ENCODE data around the gene DOLK. TPM values are rescaled to one million over a fixed set of nuclear protein-coding genes. Genes with fewer than 3 reads are reported as not detected.
"Not testable (repeated sequence)": the region's sequence is repeated elsewhere in the genome, so short reads cannot be mapped to it uniquely, and the experiment has no call there.

The DOLK gene
- total RNA-seq, result 6.4 TPM
- long read RNA-seq, transcript DOLK-201 (1 exons, 2,090 nt), result major isoform, 38 of 38 reads
- long read RNA-seq, partial matches to known transcripts, result 0 of 38 reads
- long read RNA-seq, other reads (novel, unspliced or antisense), result 0 of 38 reads

GRCh38 chr9:128947527-128948301, at the start of gene DOLK, which contains the start of gene NUP188:
Gene DOLK (minus strand): TSS chr9:128947603. CDS start chr9:128947303, 300 bp downstream.
Gene NUP188 (plus strand): TSS chr9:128947699. CDS start chr9:128947720, 21 bp downstream.
- DNase-seq (peak; percentile 98), ATAC-seq (ENCODE audit: poor library complexity) (peak; percentile 96)
- intact Hi-C loops (cut with DNase I), result no loop called here

DNA sequence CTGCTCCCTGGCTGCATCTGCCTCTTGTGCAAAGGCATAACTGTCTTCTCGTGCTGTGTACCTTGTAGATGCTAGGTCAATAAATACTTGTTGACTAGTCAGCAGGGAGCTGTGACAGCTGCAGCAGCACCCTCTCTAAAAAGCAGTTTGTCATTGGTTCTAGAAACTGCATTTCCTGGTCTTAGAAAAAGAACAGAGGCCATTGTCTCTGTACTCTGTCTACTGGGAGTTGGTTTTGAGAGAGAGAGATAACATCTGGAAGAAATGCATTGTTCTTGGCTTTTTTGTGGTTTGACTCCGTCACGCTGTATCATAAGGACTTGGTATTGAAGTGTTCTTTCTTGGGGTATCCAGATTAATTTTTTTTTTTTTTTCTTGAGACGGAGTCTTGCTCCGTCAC, 48.4 kb upstream of the DOLK start:
- intact Hi-C loops (cut with DNase I), result no loop called here
- no peak for DNase-seq
- no peak for ATAC-seq (ENCODE audit: poor library complexity)

GRCh38 chr9:128992995-128993394, 45.6 kb upstream of the DOLK start:
- intact Hi-C loops (cut with DNase I), result no loop called here
- no peak for ATAC-seq (ENCODE audit: poor library complexity)

GRCh38 chr9:128987805-128988204, 40.4 kb upstream of the DOLK start:
- intact Hi-C loops (cut with DNase I), result no loop called here
- ATAC-seq (ENCODE audit: poor library complexity), result no peak
- no peak for DNase-seq

More at GRCh38 chr9:128992995-128993394, 45.6 kb upstream of the DOLK start:
- no peak for DNase-seq

DNA sequence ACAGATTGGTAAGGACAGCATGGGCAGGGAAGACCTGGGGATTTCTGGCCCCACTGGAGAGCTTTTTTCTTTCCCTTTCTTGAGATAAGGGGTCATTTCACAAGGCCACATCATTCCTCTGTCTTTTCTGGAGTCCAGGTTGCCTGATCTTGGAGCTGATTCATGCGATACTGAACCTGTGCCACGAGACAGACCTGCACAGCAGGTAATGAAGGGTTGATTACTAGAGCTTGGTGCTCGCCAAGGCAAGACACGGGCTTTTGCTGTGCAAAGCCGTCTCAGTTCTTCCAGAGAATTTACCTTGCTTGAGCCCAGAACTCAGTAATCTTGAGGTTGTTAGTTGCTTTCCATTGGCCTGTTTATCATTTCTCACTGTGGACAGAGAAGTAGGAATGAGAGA, 39.3 kb upstream of the DOLK start:
- intact Hi-C loops (cut with DNase I), result no loop called here

GRCh38 chr9:128983536-128983935, 36.1 kb upstream of the DOLK start:
- intact Hi-C loops (cut with DNase I), result no loop called here
- ATAC-seq (ENCODE audit: poor library complexity), result no peak
- DNase-seq, result no peak

More for the DNA sequence above, 39.3 kb upstream of the DOLK start:
- no peak for DNase-seq
- no peak for ATAC-seq (ENCODE audit: poor library complexity)

DNA sequence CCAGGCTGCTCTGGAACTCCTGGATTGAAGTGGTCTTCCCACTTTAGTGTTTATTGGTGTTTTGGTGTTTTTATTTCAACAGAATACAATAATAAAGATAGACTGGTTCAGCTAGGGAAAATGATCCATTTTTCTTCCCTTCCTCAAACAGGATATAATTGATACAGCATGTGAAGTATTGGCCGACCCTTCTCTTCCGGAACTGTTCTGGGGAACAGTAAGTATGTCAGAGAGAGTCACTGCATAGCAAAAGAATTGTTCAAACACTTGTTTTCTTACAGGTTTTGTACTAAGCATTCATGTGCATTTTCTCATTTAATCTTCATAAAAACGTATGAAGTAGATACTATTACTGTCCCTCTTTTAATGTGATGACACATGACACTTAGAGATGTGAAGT, 31.7 kb upstream of the DOLK start:
- DNase-seq (no peak), ATAC-seq (ENCODE audit: poor library complexity) (no peak)
- intact Hi-C loops (cut with DNase I), result no loop called here

GRCh38 chr9:128972956-128973355, 25.6 kb upstream of the DOLK start:
- intact Hi-C loops (cut with DNase I), result no loop called here
- DNase-seq, result no peak
- no peak for ATAC-seq (ENCODE audit: poor library complexity)

GRCh38 chr9:128969491-128969890, 22.1 kb upstream of the DOLK start:
- DNase-seq (no peak), ATAC-seq (ENCODE audit: poor library complexity) (no peak)
- intact Hi-C loops (cut with DNase I), result no loop called here

DNA sequence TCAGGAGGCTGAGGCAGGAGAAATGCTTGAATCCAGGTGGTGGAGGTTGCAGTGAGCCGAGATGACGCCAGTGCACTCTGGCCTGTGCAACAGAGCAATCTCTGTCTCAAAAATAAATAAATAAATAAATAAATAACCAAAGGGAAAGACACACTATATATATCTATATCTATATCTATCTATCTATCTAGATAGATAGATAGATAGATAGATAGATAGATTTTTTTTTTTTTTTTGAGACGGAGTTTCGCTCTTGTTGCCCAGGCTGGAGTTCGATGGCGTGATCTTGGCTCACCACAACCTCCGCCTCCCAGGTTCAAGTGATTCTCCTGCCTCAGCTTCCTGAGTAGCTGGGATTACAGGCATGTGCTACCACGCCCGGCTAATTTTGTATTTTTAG, 14.0 kb upstream of the DOLK start:
- intact Hi-C loops (cut with DNase I); DNase-seq; ATAC-seq (ENCODE audit: poor library complexity): not testable (repeated sequence)

- no peak for DNase-seq
- ATAC-seq (ENCODE audit: poor library complexity), result peak; percentile 32
- intact Hi-C loops (cut with DNase I), result no loop called here
Measured at GRCh38 chr9:128947277-128947526, 201 bp downstream of the DOLK start.

GRCh38 chr9:128946571-128947276, 679 bp downstream of the DOLK start:
- DNase-seq (no peak), ATAC-seq (ENCODE audit: poor library complexity) (peak; percentile 46)
- intact Hi-C loops (cut with DNase I), result no loop called here

- DNase-seq (no peak), ATAC-seq (ENCODE audit: poor library complexity) (no peak)
- intact Hi-C loops (cut with DNase I), result no loop called here
Measured at GRCh38 chr9:128945798-128946501, 1.5 kb downstream of the DOLK start.

DNA sequence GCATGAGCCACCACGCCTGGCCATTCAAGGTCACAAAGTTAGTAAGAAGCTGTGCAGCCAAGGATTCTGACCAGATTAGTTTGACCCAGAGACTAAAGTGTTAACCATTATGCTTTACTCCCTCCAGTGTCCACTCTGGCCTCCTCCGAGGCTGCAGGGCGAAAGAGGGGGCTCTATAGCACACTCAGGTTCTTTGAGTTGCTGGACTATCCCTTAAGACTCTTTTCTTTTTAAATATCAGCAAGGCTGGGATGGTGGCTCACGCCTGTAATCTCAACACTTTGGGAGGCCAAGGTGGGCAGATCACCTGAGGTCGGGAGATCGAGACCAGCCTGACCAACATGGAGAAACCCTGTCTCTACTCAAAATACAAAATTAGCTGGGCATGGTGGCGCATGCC, 2.4 kb downstream of the DOLK start:
- ATAC-seq (ENCODE audit: poor library complexity); intact Hi-C loops (cut with DNase I); DNase-seq: not testable (repeated sequence)

- no peak for ATAC-seq (ENCODE audit: poor library complexity)
- no peak for DNase-seq
- intact Hi-C loops (cut with DNase I), result no loop called here
Measured at GRCh38 chr9:128943832-128944620, 3.4 kb downstream of the DOLK start.

GRCh38 chr9:128940946-128941755, 6.3 kb downstream of the DOLK start:
- ATAC-seq (ENCODE audit: poor library complexity), result no peak
- intact Hi-C loops (cut with DNase I), result no loop called here
- no peak for DNase-seq

DNA sequence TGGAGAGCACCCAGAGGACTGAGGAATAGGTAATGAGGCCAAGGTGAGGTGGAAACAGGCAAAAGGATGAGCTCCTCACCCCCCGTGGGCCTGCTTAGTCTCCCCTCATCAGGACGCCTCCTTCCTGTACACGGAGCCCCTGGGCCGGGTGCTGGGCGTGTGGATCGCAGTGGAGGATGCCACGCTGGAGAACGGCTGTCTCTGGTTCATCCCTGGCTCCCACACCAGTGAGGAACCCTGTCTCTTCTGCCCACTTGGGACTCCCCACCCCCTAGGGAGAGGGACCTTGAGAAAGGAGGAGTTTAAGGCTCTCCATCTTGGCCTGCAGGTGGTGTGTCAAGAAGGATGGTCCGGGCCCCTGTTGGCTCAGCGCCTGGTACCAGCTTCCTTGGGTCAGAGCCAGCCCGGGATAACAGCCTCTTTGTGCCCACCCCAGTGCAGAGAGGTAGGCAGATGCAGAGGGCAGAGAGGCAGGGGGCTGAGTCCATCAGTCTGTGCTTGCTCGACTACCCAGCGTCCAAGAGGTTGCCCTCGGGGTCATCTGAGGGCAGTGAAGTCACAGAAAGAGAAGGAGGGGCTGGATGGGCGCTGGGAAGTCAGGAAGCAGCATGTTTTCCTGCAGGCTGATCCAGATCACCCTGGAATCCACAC, 7.0 kb downstream of the DOLK start:
- intact Hi-C loops (cut with DNase I), result no loop called here

More for the DNA sequence above, 7.0 kb downstream of the DOLK start:
- DNase-seq, result no peak
- peak; percentile 26 for ATAC-seq (ENCODE audit: poor library complexity)
